Measurements from ENCODE around the gene DNPH1.

Gene DNPH1

GRCh38 chr6:43228951-43229802 lies at the start of gene DNPH1:
Gene DNPH1 (minus strand): TSS chr6:43229481. CDS start chr6:43229456, 25 bp downstream.
- DNase-seq (ENCODE audit: low spot score) = peak; percentile 87

GRCh38 chr6:43278524-43279078 lies 49.3 kb upstream of the DNPH1 start:
- DNase-seq (ENCODE audit: low spot score) = no peak

- DNase-seq (ENCODE audit: low spot score) = no peak
These were observed 48.6 kb upstream of the DNPH1 start for GRCh38 chr6:43277643-43278523.

GRCh38 chr6:43277306-43277642 lies 48.0 kb upstream of the DNPH1 start:
- DNase-seq (ENCODE audit: low spot score) = no peak

- DNase-seq (ENCODE audit: low spot score) = no peak
These were observed 47.5 kb upstream of the DNPH1 start for GRCh38 chr6:43276577-43277305.

- peak; percentile 67 for DNase-seq (ENCODE audit: low spot score)
These were observed 46.7 kb upstream of the DNPH1 start for GRCh38 chr6:43275801-43276576.

- peak; percentile 67 for DNase-seq (ENCODE audit: low spot score)
These were observed 45.8 kb upstream of the DNPH1 start for GRCh38 chr6:43274916-43275597.

GRCh38 chr6:43274127-43274915 lies 45.0 kb upstream of the DNPH1 start:
- DNase-seq (ENCODE audit: low spot score) = no peak

GRCh38 chr6:43273707-43274106 lies 44.4 kb upstream of the DNPH1 start:
- no peak for DNase-seq (ENCODE audit: low spot score)

GRCh38 chr6:43271944-43272343 lies 42.7 kb upstream of the DNPH1 start:
- no peak for DNase-seq (ENCODE audit: low spot score)

GRCh38 chr6:43271103-43271815 lies 42.0 kb upstream of the DNPH1 start:
- DNase-seq (ENCODE audit: low spot score) = no peak

GRCh38 chr6:43269273-43270007 lies 40.2 kb upstream of the DNPH1 start:
- DNase-seq (ENCODE audit: low spot score) = no peak

GRCh38 chr6:43268782-43269272 lies 39.5 kb upstream of the DNPH1 start:
- DNase-seq (ENCODE audit: low spot score) = no peak

GRCh38 chr6:43268355-43268700 lies 39.0 kb upstream of the DNPH1 start:
- no peak for DNase-seq (ENCODE audit: low spot score)

- no peak for DNase-seq (ENCODE audit: low spot score)
These were observed 38.5 kb upstream of the DNPH1 start for GRCh38 chr6:43267619-43268354.

- DNase-seq (ENCODE audit: low spot score) = no peak
These were observed 36.3 kb upstream of the DNPH1 start for GRCh38 chr6:43265564-43265963.

GRCh38 chr6:43264599-43265145 lies 35.4 kb upstream of the DNPH1 start:
- no peak for DNase-seq (ENCODE audit: low spot score)

All from ecto neural progenitor cell (in vitro differentiated cells).